A673 (cell line): ENCODE data around the gene CLEC4M. TPM values are rescaled to one million over a fixed set of nuclear protein-coding genes. Genes with fewer than 3 reads are reported as not detected.

Experiments used
- BruUV-seq: library from RNA; stranded (reverse); fragments of 400-500 nt; replicated peaks from 2 replicates; lab custom pipeline; 2021; lab: Mats Ljungman, UMichigan
- CTCF ChIA-PET: fragments of 300-600 bp; sonication (Branson Sonifier 250); formaldehyde crosslinking; loops from one replicate; lab custom pipeline; 2022; ENCODE audit warnings: antibody characterized with exemption; lab: Charles Lee
- POLR2A ChIA-PET: fragments of 300-600 bp; sonication (Branson Sonifier 250); formaldehyde crosslinking; loops from one replicate; lab custom pipeline; 2022; ENCODE audit warnings: antibody characterized with exemption; ENCODE audit not compliant: low non-redundant PET; lab: Charles Lee
- DNase-seq: peaks from one replicate; pipeline ENCODE4 v3.0.0-alpha.2; 2015; ENCODE audit warnings: low spot score
- H3K27ac ChIP-seq: fragments of 200-600 bp; sonication (generic); 2 replicates; pipeline ENCODE4 v1.5.1; 2016; ENCODE audit warnings: mixed run types, low read depth, mild to moderate bottlenecking, mixed read lengths, antibody characterized with exemption, low read length; ENCODE audit not compliant: poor library complexity, severe bottlenecking
- H3K27me3 ChIP-seq: fragments of 200-600 bp; sonication (generic); replicated peaks from 2 replicates; pipeline ENCODE4 v1.6.1; 2017; ENCODE audit warnings: mixed run types, low read depth, mild to moderate bottlenecking, mixed read lengths, antibody characterized with exemption, low read length; ENCODE audit not compliant: insufficient read depth, poor library complexity
- H3K36me3 ChIP-seq: fragments of 200-600 bp; sonication (generic); 2 replicates; pipeline ENCODE4 v1.6.1; 2016; ENCODE audit warnings: mixed run types, mild to moderate bottlenecking, mixed read lengths, antibody characterized with exemption, low read length; ENCODE audit not compliant: insufficient read depth, poor library complexity, severe bottlenecking
- H3K4me1 ChIP-seq: fragments of 200-600 bp; sonication (generic); 2 replicates; pipeline ENCODE4 v1.6.1; 2017; ENCODE audit warnings: mixed run types, mild to moderate bottlenecking, mixed read lengths, antibody characterized with exemption, low read length; ENCODE audit not compliant: insufficient read depth, poor library complexity, severe bottlenecking
- H3K4me3 ChIP-seq: fragments of 200-600 bp; sonication (generic); 2 replicates; pipeline ENCODE4 v1.5.1; 2016; ENCODE audit warnings: low read depth, mixed run types, mild to moderate bottlenecking, mixed read lengths, low read length; ENCODE audit not compliant: poor library complexity, severe bottlenecking
- H3K9me3 ChIP-seq: fragments of 200-600 bp; sonication (generic); 2 replicates; pipeline ENCODE4 v1.6.1; 2016; ENCODE audit warnings: mixed run types, low read depth, mild to moderate bottlenecking, mixed read lengths, antibody characterized with exemption, low read length; ENCODE audit not compliant: poor library complexity, severe bottlenecking
- EZH2 ChIP-seq: fragments of 200-600 bp; sonication (generic); IDR thresholded peaks from 2 replicates; pipeline ENCODE4 v1.6.1; 2017; ENCODE audit warnings: borderline replicate concordance, low read depth, mild to moderate bottlenecking, mixed read lengths, antibody characterized with exemption, low read length; ENCODE audit not compliant: poor library complexity, severe bottlenecking
- intact Hi-C: fragments of 100-400 bp; cut with micrococcal nuclease; formaldehyde crosslinking; loops from one replicate; pipeline ENCODE4 v1.10.0; 2022; ENCODE audit not compliant: unreplicated experiment
- total RNA-seq: library from RNA; stranded (reverse); gene quantifications from 2 replicates; pipeline ENCODE4 v1.2.3, GENCODE V29; 2021
- TF ChIP-seq, protein P1 (sequence below): fragments of 300-800, 200-600 bp; sonication (generic); conservative IDR thresholded peaks from 2 replicates; pipeline ENCODE4 v1.5.1; 2017; ENCODE audit warnings: low read depth, mild to moderate bottlenecking, antibody characterized with exemption, low read length, moderate library complexity, mixed read lengths

Gene CLEC4M
- total RNA-seq, 1 experiment from 2014 or later, result not detected

DNA sequence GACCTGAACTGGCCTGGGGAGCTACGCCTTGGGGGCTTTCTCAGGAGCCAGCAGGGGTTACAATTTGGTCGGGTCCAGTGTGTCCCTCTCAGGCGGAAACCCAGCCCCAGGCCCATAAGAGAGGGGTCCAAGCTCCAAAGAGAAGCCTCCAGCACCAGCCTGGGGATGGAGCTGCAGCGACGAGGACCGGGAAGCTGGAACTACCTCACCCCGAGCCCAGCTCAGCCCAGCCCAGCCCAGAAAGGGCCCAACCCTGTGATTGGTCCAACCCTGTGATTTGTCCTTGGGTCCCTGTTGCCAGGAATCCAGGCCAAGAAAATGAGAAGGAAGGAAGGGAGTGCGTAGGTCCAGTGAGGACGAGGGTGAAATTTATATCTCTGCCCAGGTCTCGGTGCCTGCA, 24.1 kb downstream of the CLEC4M start:
- TF ChIP-seq EZH2, result no peak
- TF ChIP-seq, protein P1, sequence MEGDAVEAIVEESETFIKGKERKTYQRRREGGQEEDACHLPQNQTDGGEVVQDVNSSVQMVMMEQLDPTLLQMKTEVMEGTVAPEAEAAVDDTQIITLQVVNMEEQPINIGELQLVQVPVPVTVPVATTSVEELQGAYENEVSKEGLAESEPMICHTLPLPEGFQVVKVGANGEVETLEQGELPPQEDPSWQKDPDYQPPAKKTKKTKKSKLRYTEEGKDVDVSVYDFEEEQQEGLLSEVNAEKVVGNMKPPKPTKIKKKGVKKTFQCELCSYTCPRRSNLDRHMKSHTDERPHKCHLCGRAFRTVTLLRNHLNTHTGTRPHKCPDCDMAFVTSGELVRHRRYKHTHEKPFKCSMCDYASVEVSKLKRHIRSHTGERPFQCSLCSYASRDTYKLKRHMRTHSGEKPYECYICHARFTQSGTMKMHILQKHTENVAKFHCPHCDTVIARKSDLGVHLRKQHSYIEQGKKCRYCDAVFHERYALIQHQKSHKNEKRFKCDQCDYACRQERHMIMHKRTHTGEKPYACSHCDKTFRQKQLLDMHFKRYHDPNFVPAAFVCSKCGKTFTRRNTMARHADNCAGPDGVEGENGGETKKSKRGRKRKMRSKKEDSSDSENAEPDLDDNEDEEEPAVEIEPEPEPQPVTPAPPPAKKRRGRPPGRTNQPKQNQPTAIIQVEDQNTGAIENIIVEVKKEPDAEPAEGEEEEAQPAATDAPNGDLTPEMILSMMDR, result no peak
- ChIA-PET CTCF (no interaction called here), POLR2A (no interaction called here)
- Histone ChIP-seq H3K36me3 (no peaks in the 10 kb centered on the region), H3K27ac (no peak overlapping the region), H3K27me3 (peaks cover 43% of the 10 kb centered on the region), H3K4me3 (no peak overlapping the region), H3K4me1 (no peaks in the 10 kb centered on the region), H3K9me3 (no peaks in the 10 kb centered on the region)
- DNase-seq, result no peak
- no TSS peak for BruUV-seq
- intact Hi-C loops, result no loop called here

DNA sequence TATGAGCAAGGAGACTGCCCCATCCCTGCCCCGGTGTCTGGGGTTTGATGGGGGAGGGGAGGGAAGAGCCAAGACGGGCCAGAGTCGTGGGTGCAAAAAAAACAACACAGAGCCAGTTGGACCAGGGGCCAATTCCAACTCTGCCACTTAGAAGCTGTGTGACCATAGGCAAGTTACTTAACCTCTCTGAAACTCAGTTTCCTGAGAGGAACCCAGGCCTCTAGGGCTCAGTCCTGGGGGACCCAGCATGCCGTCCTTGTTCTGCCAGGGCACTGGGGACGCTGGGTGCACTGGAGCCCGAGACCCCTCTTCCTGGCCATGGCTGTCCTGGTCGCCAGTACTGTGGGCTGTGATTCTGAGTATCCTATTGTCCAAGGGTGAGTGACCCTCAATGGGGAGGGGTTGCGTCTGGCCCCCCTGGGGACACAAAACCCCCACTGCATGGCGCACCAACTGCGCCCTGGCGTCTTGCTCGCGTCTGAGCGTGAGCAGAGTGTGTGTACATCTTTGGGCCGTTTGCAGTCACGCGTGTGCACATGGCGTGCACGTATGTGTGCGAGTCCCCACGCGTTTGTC, 24.6 kb downstream of the CLEC4M start:
- Histone ChIP-seq H3K4me1 (no peaks in the 10 kb centered on the region), H3K27me3 (peaks cover 40% of the 10 kb centered on the region), H3K36me3 (no peaks in the 10 kb centered on the region), H3K9me3 (no peaks in the 10 kb centered on the region), H3K4me3 (no peak overlapping the region), H3K27ac (no peak overlapping the region)
- no peak for DNase-seq
- peak; percentile 16 for TF ChIP-seq EZH2
- TF ChIP-seq, protein P1, result no peak
- no TSS peak for BruUV-seq
- CTCF ChIA-PET, result no interaction called here
- intact Hi-C loops, result no loop called here
- POLR2A ChIA-PET, result no interaction called here

DNA sequence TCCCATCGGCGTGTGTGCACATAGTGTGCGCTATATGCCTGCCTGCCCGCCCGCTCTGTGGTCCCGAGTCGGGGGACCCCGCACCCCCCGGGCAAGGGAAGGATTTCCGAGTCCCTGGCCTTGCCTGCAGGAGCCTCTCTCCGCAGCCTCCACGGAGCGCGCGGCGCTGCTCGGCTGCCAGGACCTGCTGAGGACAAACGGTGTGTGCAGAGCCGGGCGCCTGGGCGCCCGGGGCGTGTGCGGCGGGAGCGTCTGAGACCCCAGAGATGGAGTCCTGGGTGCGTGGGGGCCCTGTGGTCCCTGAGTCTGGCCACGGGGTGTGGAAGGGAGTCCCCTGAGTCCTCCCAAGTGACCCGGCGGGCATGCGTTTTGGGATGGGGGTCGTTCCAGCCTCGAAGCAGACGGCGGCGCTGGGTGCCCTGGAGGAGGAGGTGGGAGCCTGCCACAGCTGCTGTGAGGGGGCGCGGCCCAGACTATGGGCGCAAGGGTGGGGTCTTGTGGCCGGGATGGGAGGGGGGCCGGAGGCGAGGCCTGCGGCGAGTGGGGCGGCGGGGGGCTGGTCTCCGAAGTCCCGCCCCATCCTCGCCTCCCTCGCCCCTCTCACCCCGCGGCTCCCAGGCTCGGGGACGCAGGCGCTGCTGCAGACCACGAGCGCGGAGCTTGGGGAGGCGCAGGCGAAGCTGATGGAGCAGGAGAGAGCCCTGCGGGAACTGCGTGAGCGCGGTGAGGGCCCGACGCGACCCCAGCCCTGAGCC, 25.3 kb downstream of the CLEC4M start:
- TF ChIP-seq EZH2, result peak; percentile 28
- TF ChIP-seq, protein P1, result no peak
- ChIA-PET CTCF (no interaction called here), POLR2A (no interaction called here)
- no peaks in the 10 kb centered on the region for H3K9me3 ChIP-seq
- DNase-seq, result no peak
- H3K36me3 ChIP-seq, result no peaks in the 10 kb centered on the region
- no peak overlapping the region for H3K4me3 ChIP-seq
- BruUV-seq, result no TSS peak
- no peak overlapping the region for H3K27ac ChIP-seq
- H3K27me3 ChIP-seq, result peaks cover 35% of the 10 kb centered on the region
- intact Hi-C loops, result no loop called here
- no peaks in the 10 kb centered on the region for H3K4me1 ChIP-seq
